ENCODE results near the gene SP7. TPM values are rescaled to one million over a fixed set of nuclear protein-coding genes. Genes with fewer than 3 reads are reported as not detected.
"Not testable (repeated sequence)": the region's sequence is repeated elsewhere in the genome, so short reads cannot be mapped to it uniquely, and the experiment has no call there.

SP7 gene
- total RNA-seq, 4 donors from 2014 or later: not detected

DNA sequence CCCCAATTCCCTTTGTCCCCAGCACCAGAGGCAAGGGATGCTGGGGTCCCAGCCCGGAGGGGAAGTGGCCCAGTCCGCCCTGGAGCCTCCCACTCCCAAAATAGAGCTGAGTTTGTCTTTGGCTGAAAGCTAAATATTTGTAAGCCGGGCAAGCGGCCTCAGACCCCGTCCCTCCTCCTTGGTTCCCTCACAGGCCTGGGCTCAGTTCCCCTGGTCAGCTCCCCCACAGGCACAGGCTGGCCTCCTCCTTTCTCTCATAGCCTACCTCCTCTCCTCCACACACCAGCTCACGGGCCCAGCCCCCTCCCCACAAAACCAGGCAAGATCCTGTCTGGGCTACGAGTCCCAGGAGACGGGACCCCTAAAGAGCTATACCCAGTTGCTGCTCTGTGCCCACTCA, 1.3 kb downstream of the SP7 start:
- DNase-seq (no peak), ATAC-seq (no peak)
- Histone ChIP-seq H3K4me3 (no peak overlapping the region), H3K9me3 (no peaks in the 10 kb centered on the region), H3K27me3 (peaks cover 14 to 22% (median 15%) of the 10 kb centered on the region in 3 donors), H3K4me1 (no peaks in the 10 kb centered on the region), H3K36me3 (no peaks in the 10 kb centered on the region), H3K27ac (no peak overlapping the region)
- in situ Hi-C loops (cut with MboI; ENCODE audit: low sequenced_read_pairs in 4 of 4): no loop called here
- intact Hi-C loops (cut with DNase I; ENCODE audit: low total_unique reads): no loop called here
- TF ChIP-seq POLR2A (IDR thresholded peaks at IDR 0.05): no peak
- TF ChIP-seq, protein P1, sequence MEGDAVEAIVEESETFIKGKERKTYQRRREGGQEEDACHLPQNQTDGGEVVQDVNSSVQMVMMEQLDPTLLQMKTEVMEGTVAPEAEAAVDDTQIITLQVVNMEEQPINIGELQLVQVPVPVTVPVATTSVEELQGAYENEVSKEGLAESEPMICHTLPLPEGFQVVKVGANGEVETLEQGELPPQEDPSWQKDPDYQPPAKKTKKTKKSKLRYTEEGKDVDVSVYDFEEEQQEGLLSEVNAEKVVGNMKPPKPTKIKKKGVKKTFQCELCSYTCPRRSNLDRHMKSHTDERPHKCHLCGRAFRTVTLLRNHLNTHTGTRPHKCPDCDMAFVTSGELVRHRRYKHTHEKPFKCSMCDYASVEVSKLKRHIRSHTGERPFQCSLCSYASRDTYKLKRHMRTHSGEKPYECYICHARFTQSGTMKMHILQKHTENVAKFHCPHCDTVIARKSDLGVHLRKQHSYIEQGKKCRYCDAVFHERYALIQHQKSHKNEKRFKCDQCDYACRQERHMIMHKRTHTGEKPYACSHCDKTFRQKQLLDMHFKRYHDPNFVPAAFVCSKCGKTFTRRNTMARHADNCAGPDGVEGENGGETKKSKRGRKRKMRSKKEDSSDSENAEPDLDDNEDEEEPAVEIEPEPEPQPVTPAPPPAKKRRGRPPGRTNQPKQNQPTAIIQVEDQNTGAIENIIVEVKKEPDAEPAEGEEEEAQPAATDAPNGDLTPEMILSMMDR (IDR thresholded peaks at IDR 0.05 in 4 of 5, conservative IDR thresholded peaks at IDR 0.05 in 1 of 5): no peak

DNA sequence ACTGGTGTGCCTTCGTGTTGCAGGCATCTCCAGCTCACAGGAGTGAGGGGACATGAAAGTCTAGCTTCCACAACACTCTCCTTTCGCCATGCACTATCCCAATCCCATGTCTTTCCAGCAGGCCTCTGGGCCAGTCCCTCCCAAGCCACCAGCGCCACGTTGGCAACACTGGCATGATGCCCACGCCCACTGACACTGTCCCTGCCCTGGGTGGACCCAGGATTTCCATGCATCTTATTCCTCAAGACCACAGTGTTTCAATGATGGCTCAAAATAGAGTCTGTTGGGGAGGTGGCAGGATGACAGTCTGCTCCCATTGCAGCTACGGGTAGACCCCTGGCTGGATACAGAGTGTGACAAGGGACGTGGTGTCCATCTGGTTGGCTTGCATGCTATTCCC, 2.3 kb downstream of the SP7 start:
- H3K4me1 ChIP-seq: no peaks in the 10 kb centered on the region
- no peak for TF ChIP-seq POLR2A (IDR thresholded peaks at IDR 0.05)
- TF ChIP-seq, protein P1 (IDR thresholded peaks at IDR 0.05 in 4 of 5, conservative IDR thresholded peaks at IDR 0.05 in 1 of 5): no peak
- no peak for ATAC-seq
- no peak overlapping the region for H3K4me3 ChIP-seq
- in situ Hi-C loops (cut with MboI; ENCODE audit: low sequenced_read_pairs in 4 of 4) (no loop called here), intact Hi-C loops (cut with DNase I; ENCODE audit: low total_unique reads) (no loop called here)
- no peaks in the 10 kb centered on the region for H3K36me3 ChIP-seq
- no peak for DNase-seq
- no peaks in the 10 kb centered on the region for H3K9me3 ChIP-seq
- no peak overlapping the region for H3K27ac ChIP-seq
- H3K27me3 ChIP-seq: peaks cover 14 to 20% (median 15%) of the 10 kb centered on the region in 3 donors

DNA sequence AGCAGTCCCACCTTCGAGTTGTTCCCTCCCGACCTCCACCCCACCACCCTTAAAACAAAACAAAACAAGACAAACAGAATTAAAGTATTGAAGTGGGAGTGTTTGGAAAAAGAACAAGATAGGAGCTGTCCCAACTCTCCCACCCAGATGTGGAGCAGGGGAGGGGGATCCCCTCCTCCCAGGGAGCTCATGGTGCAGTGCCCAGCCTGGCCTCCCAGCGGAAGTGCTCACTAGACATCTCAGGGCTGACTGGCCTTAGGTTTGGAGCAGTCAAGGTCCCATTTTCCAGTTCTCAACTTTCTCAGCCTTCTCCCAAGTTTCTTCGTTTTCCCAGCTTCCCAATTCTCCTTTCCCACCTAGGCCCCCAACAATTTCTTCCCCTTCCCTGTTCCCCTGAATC, 2.9 kb downstream of the SP7 start:
- ATAC-seq: no peak
- no peak for TF ChIP-seq POLR2A (IDR thresholded peaks at IDR 0.05)
- TF ChIP-seq, protein P1 (IDR thresholded peaks at IDR 0.05 in 4 of 5, conservative IDR thresholded peaks at IDR 0.05 in 1 of 5): no peak
- Histone ChIP-seq H3K27me3 (peaks cover 14 to 15% (median 15%) of the 10 kb centered on the region in 3 donors), H3K9me3 (no peaks in the 10 kb centered on the region), H3K27ac (no peak overlapping the region), H3K4me1 (no peaks in the 10 kb centered on the region), H3K4me3 (no peak overlapping the region), H3K36me3 (no peaks in the 10 kb centered on the region)
- no peak for DNase-seq
- in situ Hi-C loops (cut with MboI; ENCODE audit: low sequenced_read_pairs in 4 of 4) (no loop called here), intact Hi-C loops (cut with DNase I; ENCODE audit: low total_unique reads) (no loop called here)

DNA sequence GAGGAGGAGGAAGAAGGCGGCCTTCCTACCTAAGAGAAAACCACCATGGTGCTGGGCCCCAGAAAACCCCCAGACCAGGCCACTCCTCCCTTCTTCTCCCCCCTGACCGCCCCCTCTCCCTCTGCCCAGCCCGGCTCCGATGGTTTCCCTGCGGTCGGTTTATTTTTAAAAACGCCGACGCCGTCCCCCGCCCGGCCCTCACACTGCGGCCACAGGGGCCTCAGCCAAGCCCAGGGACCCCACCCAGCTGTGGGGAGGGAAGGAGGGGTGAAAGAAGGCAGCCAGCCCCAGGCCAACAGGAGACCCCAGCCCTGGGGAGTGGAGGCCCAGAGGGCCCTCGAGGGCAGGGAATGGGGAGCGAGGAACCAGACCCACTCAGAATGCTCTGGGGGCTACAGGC, 3.4 kb downstream of the SP7 start:
- in situ Hi-C loops (cut with MboI; ENCODE audit: low sequenced_read_pairs in 4 of 4) (no loop called here), intact Hi-C loops (cut with DNase I; ENCODE audit: low total_unique reads) (no loop called here)
- Histone ChIP-seq H3K4me3 (no peak overlapping the region), H3K36me3 (no peaks in the 10 kb centered on the region), H3K27me3 (peaks cover 13 to 15% (median 14%) of the 10 kb centered on the region in 3 donors), H3K27ac (no peak overlapping the region), H3K4me1 (no peaks in the 10 kb centered on the region), H3K9me3 (no peaks in the 10 kb centered on the region)
- DNase-seq: no peak
- no peak for ATAC-seq
- TF ChIP-seq, protein P1 (IDR thresholded peaks at IDR 0.05 in 4 of 5, conservative IDR thresholded peaks at IDR 0.05 in 1 of 5): no peak
- TF ChIP-seq POLR2A (IDR thresholded peaks at IDR 0.05): no peak

DNA sequence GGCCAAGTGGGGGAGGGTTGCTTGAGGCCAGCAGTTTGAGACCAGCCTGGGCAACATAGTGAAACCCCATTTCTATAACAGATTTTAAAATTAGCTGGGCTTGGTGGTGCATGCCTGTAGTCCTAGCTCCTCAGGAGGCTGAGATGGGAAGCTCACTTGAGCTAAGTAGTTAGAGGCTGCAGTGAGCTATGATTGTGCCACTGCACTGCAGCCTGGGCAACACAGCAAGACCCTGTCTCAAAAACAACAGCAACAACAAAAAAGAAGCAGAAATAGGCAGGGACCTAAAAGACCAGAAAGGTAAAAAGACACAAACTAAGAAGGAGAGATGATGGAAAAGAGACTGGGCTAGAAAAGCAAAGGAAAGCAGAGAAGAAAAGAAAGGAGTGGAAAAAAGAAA, 3.8 kb downstream of the SP7 start:
- DNase-seq; H3K27ac ChIP-seq; in situ Hi-C loops (cut with MboI; ENCODE audit: low sequenced_read_pairs in 4 of 4); ATAC-seq; H3K9me3 ChIP-seq; intact Hi-C loops (cut with DNase I; ENCODE audit: low total_unique reads); H3K4me3 ChIP-seq; H3K36me3 ChIP-seq; H3K4me1 ChIP-seq: not testable (repeated sequence)
- peaks cover 13 to 15% (median 14%) of the 10 kb centered on the region in 3 donors for H3K27me3 ChIP-seq
